Measurements from ENCODE around the gene PSMD1.
"Not testable (repeated sequence)": the region's sequence is repeated elsewhere in the genome, so short reads cannot be mapped to it uniquely, and the experiment has no call there.

PSMD1 gene

GRCh38 chr2:231133365-231134099, 76.9 kb downstream of the PSMD1 start:
- Histone ChIP-seq H2BK15ac (replicated peaks; ENCODE audit: low read depth) (no peak overlapping the region), H4K8ac (ENCODE audit: low read depth, low read length) (no peak overlapping the region), H2BK120ac (ENCODE audit: low read depth, low read length) (no peak overlapping the region), H3K23ac (ENCODE audit: low read length) (no peak overlapping the region), H3K4ac (ENCODE audit: low read depth, low read length) (no peak overlapping the region), H3K4me3 (ENCODE audit: low read length) (no peak overlapping the region), H3K27ac (ENCODE audit: low read depth, low read length) (no peak overlapping the region), H3K79me1 (ENCODE audit: low read length) (peaks cover 2% of the 10 kb centered on the region), H4K5ac (ENCODE audit: low read length) (no peak overlapping the region), H2AK5ac (ENCODE audit: low read length) (no peak overlapping the region), H3K18ac (ENCODE audit: low read length) (no peak overlapping the region), H3K36me3 (ENCODE audit: control insufficient read depth, insufficient read depth, low read length) (no peaks in the 10 kb centered on the region), H2BK5ac (ENCODE audit: low read length) (no peak overlapping the region), H3K4me1 (ENCODE audit: control insufficient read depth, low read depth, low read length) (peaks cover 3% of the 10 kb centered on the region), H3K9ac (ENCODE audit: low read length) (no peak overlapping the region), H3K79me2 (ENCODE audit: control insufficient read depth, insufficient read depth, low read length) (no peaks in the 10 kb centered on the region), H3K27me3 (ENCODE audit: insufficient read depth, low read length, poor library complexity) (no peaks in the 10 kb centered on the region), H3K56ac (ENCODE audit: low read length) (no peak overlapping the region), H3K4me2 (ENCODE audit: low read length) (no peak overlapping the region)
- DNase-seq: no peak
- no CpG with 5 or more reads among the region's 1 CpG for WGBS (ENCODE audit: extremely low coverage, insufficient coverage, low lambda C conversion rate)

GRCh38 chr2:231134910-231135655, 78.4 kb downstream of the PSMD1 start:
- Histone ChIP-seq H3K27me3 (ENCODE audit: insufficient read depth, low read length, poor library complexity) (no peaks in the 10 kb centered on the region), H2BK120ac (ENCODE audit: low read depth, low read length) (no peak overlapping the region), H3K27ac (ENCODE audit: low read depth, low read length) (no peak overlapping the region), H2AK5ac (ENCODE audit: low read length) (no peak overlapping the region), H4K8ac (ENCODE audit: low read depth, low read length) (no peak overlapping the region), H3K79me1 (ENCODE audit: low read length) (peaks cover 2% of the 10 kb centered on the region), H3K9ac (ENCODE audit: low read length) (no peak overlapping the region), H3K36me3 (ENCODE audit: control insufficient read depth, insufficient read depth, low read length) (no peaks in the 10 kb centered on the region), H3K23ac (ENCODE audit: low read length) (no peak overlapping the region), H3K56ac (ENCODE audit: low read length) (no peak overlapping the region), H3K4me3 (ENCODE audit: low read length) (no peak overlapping the region), H3K79me2 (ENCODE audit: control insufficient read depth, insufficient read depth, low read length) (no peaks in the 10 kb centered on the region), H2BK5ac (ENCODE audit: low read length) (no peak overlapping the region), H4K5ac (ENCODE audit: low read length) (no peak overlapping the region), H2BK15ac (replicated peaks; ENCODE audit: low read depth) (no peak overlapping the region), H3K4me2 (ENCODE audit: low read length) (no peak overlapping the region), H3K18ac (ENCODE audit: low read length) (no peak overlapping the region), H3K4me1 (ENCODE audit: control insufficient read depth, low read depth, low read length) (peaks cover 2% of the 10 kb centered on the region), H3K4ac (ENCODE audit: low read depth, low read length) (no peak overlapping the region)
- DNase-seq: no peak
- 100% methylated on average over 1 of the region's 1 CpG for WGBS (ENCODE audit: extremely low coverage, insufficient coverage, low lambda C conversion rate)

GRCh38 chr2:231138699-231139098, 82.0 kb downstream of the PSMD1 start:
- H3K27me3 ChIP-seq (ENCODE audit: insufficient read depth, low read length, poor library complexity): no peaks in the 10 kb centered on the region
- DNase-seq: no peak
- no peak overlapping the region for H2BK15ac ChIP-seq (replicated peaks; ENCODE audit: low read depth)
- no peaks in the 10 kb centered on the region for H3K79me2 ChIP-seq (ENCODE audit: control insufficient read depth, insufficient read depth, low read length)
- no peaks in the 10 kb centered on the region for H3K36me3 ChIP-seq (ENCODE audit: control insufficient read depth, insufficient read depth, low read length)
- H3K56ac ChIP-seq (ENCODE audit: low read length): no peak overlapping the region
- no peak overlapping the region for H4K8ac ChIP-seq (ENCODE audit: low read depth, low read length)
- no peak overlapping the region for H2AK5ac ChIP-seq (ENCODE audit: low read length)
- no peak overlapping the region for H3K4ac ChIP-seq (ENCODE audit: low read depth, low read length)
- H3K18ac ChIP-seq (ENCODE audit: low read length): no peak overlapping the region
- no peak overlapping the region for H3K4me3 ChIP-seq (ENCODE audit: low read length)
- H3K23ac ChIP-seq (ENCODE audit: low read length): no peak overlapping the region
- H3K27ac ChIP-seq (ENCODE audit: low read depth, low read length): no peak overlapping the region
- no peak overlapping the region for H3K4me2 ChIP-seq (ENCODE audit: low read length)
- no peaks in the 10 kb centered on the region for H3K4me1 ChIP-seq (ENCODE audit: control insufficient read depth, low read depth, low read length)
- no peak overlapping the region for H4K5ac ChIP-seq (ENCODE audit: low read length)
- WGBS (ENCODE audit: extremely low coverage, insufficient coverage, low lambda C conversion rate): no CpG with 5 or more reads among the region's 8 CpGs
- H3K79me1 ChIP-seq (ENCODE audit: low read length): no peaks in the 10 kb centered on the region
- no peak overlapping the region for H3K9ac ChIP-seq (ENCODE audit: low read length)
- H2BK5ac ChIP-seq (ENCODE audit: low read length): no peak overlapping the region
- H2BK120ac ChIP-seq (ENCODE audit: low read depth, low read length): no peak overlapping the region

GRCh38 chr2:231139796-231140195, 83.1 kb downstream of the PSMD1 start:
- H3K27me3 ChIP-seq (ENCODE audit: insufficient read depth, low read length, poor library complexity): no peaks in the 10 kb centered on the region
- H3K79me1 ChIP-seq (ENCODE audit: low read length): no peaks in the 10 kb centered on the region
- H3K4ac ChIP-seq (ENCODE audit: low read depth, low read length): no peak overlapping the region
- no peak overlapping the region for H3K4me2 ChIP-seq (ENCODE audit: low read length)
- H4K8ac ChIP-seq (ENCODE audit: low read depth, low read length): no peak overlapping the region
- no peak overlapping the region for H4K5ac ChIP-seq (ENCODE audit: low read length)
- H3K56ac ChIP-seq (ENCODE audit: low read length): no peak overlapping the region
- H3K4me3 ChIP-seq (ENCODE audit: low read length): no peak overlapping the region
- H2AK5ac ChIP-seq (ENCODE audit: low read length): no peak overlapping the region
- no peaks in the 10 kb centered on the region for H3K4me1 ChIP-seq (ENCODE audit: control insufficient read depth, low read depth, low read length)
- no peaks in the 10 kb centered on the region for H3K36me3 ChIP-seq (ENCODE audit: control insufficient read depth, insufficient read depth, low read length)
- H2BK120ac ChIP-seq (ENCODE audit: low read depth, low read length): no peak overlapping the region
- no peak for DNase-seq
- H3K18ac ChIP-seq (ENCODE audit: low read length): no peak overlapping the region
- H3K27ac ChIP-seq (ENCODE audit: low read depth, low read length): no peak overlapping the region
- no peak overlapping the region for H3K9ac ChIP-seq (ENCODE audit: low read length)
- no peak overlapping the region for H2BK15ac ChIP-seq (replicated peaks; ENCODE audit: low read depth)
- no peak overlapping the region for H3K23ac ChIP-seq (ENCODE audit: low read length)
- H3K79me2 ChIP-seq (ENCODE audit: control insufficient read depth, insufficient read depth, low read length): no peaks in the 10 kb centered on the region
- no peak overlapping the region for H2BK5ac ChIP-seq (ENCODE audit: low read length)

GRCh38 chr2:231140808-231141207, 84.1 kb downstream of the PSMD1 start:
- WGBS (ENCODE audit: extremely low coverage, insufficient coverage, low lambda C conversion rate): no CpG with 5 or more reads among the region's 8 CpGs
- H3K27ac ChIP-seq (ENCODE audit: low read depth, low read length); H3K9ac ChIP-seq (ENCODE audit: low read length); H3K36me3 ChIP-seq (ENCODE audit: control insufficient read depth, insufficient read depth, low read length); DNase-seq; H2AK5ac ChIP-seq (ENCODE audit: low read length); H3K56ac ChIP-seq (ENCODE audit: low read length); H3K79me1 ChIP-seq (ENCODE audit: low read length); H3K4me3 ChIP-seq (ENCODE audit: low read length); H3K4me2 ChIP-seq (ENCODE audit: low read length); H3K23ac ChIP-seq (ENCODE audit: low read length); H2BK120ac ChIP-seq (ENCODE audit: low read depth, low read length); H3K27me3 ChIP-seq (ENCODE audit: insufficient read depth, low read length, poor library complexity); H3K79me2 ChIP-seq (ENCODE audit: control insufficient read depth, insufficient read depth, low read length); H4K5ac ChIP-seq (ENCODE audit: low read length); H3K4ac ChIP-seq (ENCODE audit: low read depth, low read length); H3K18ac ChIP-seq (ENCODE audit: low read length); H3K4me1 ChIP-seq (ENCODE audit: control insufficient read depth, low read depth, low read length); H4K8ac ChIP-seq (ENCODE audit: low read depth, low read length); H2BK15ac ChIP-seq (replicated peaks; ENCODE audit: low read depth); H2BK5ac ChIP-seq (ENCODE audit: low read length): not testable (repeated sequence)
